Epithelial cell of esophagus (primary cell): ENCODE results near the gene CD164L2.

Experiments
- DNase-seq: peaks from one replicate; pipeline ENCODE4 v3.0.0; 2010; ENCODE audit warnings: low read depth
- H3K4me3 ChIP-seq: 2 replicates; pipeline ENCODE4 v1.5.1; 2011; ENCODE audit warnings: mild to moderate bottlenecking, low read length, control low read depth
- CTCF ChIP-seq: IDR thresholded peaks from 2 replicates; pipeline ENCODE4 v1.5.1; 2011; ENCODE audit warnings: low read depth, mild to moderate bottlenecking, low read length, control low read depth, inconsistent platforms; ENCODE audit not compliant: insufficient read depth; ENCODE audit errors: missing control alignments

Gene CD164L2

GRCh38 chr1:27377760-27378495, 5.2 kb downstream of the CD164L2 start:
- no peak for TF ChIP-seq CTCF
- no peak overlapping the region for H3K4me3 ChIP-seq
- no peak for DNase-seq

GRCh38 chr1:27374362-27375086, 8.6 kb downstream of the CD164L2 start, which contains the start of gene FCN3:
Gene FCN3 (minus strand): TSS chr1:27374824. CDS start chr1:27374818, 6 bp downstream.
- H3K4me3 ChIP-seq: no peak within 1 kb of the TSS
- TF ChIP-seq CTCF: no peak
- no peak for DNase-seq

- H3K4me3 ChIP-seq: no peak overlapping the region
- TF ChIP-seq CTCF: no peak
- DNase-seq: no peak
Measured at GRCh38 chr1:27372808-27373690, 10.1 kb downstream of the CD164L2 start.

- no peak overlapping the region for H3K4me3 ChIP-seq
- TF ChIP-seq CTCF: no peak
- no peak for DNase-seq
Measured at GRCh38 chr1:27372022-27372807, 10.9 kb downstream of the CD164L2 start.

- DNase-seq: no peak
- TF ChIP-seq CTCF: peak; percentile 31
- no peak overlapping the region for H3K4me3 ChIP-seq
Measured at GRCh38 chr1:27368869-27369582, 14.1 kb downstream of the CD164L2 start.

- H3K4me3 ChIP-seq: peak overlapping the region; percentile 71
Measured at GRCh38 chr1:27367160-27367650, 15.9 kb downstream of the CD164L2 start.

More at GRCh38 chr1:27367160-27367650, 15.9 kb downstream of the CD164L2 start:
- no peak for DNase-seq
- TF ChIP-seq CTCF: no peak
